ENCODE results near the gene STX3. TPM values are rescaled to one million over a fixed set of nuclear protein-coding genes. Genes with fewer than 3 reads are reported as not detected.

The STX3 gene
- total and polyA plus RNA-seq, 2 donors (not counting 1 experiment from before 2014, with no cell fraction given) = 7.6 to 16.6 TPM

DNA sequence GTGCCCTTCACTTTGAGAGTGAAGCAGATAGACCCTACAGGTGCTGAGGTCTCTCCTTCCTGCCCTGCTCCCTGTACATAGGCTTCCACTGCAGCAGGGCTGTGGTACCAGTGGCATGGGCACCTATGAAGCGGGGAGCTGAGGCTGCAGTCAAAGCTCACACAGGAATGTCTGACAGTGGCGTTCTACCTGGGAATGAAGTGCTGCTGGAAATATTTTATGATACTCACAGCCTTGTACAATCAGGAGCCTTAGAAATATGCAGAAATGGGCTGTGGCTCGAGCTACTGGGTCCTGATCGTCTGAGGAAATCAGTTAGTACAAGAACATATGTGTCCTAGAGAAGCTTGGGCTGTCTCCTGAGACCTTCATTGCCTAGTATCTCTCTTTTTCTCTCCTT lies 30.6 kb downstream of the STX3 start:
- H3K27ac Mint-ChIP-seq = no peak overlapping the region
- ChIA-PET CTCF (interaction anchor here (0.7 to 1.1 kb wide), 2 partner anchors 7 to 19 kb away, joined by 3 read pairs; no protein-coding TSS in a partner anchor), POLR2A (interaction anchor here (0.7 kb wide), 1 partner anchor 31 kb away, joined by 4 read pairs; the partner anchor contains the start of gene STX3)
- Histone ChIP-seq H2AFZ (ENCODE audit: insufficient read depth, low read depth, low read length, poor library complexity, severe bottlenecking) (no peak overlapping the region), H3K4me1 (ENCODE audit: control insufficient read depth in 2 of 2, insufficient read depth in 2 of 2, low read length in 2 of 2) (no peaks in the 10 kb centered on the region), H3K27ac (ENCODE audit: low read length in 2 of 2) (no peak overlapping the region), H3K36me3 (replicated peaks in 1 of 2; ENCODE audit: control extremely low read depth in 1 of 2, control insufficient read depth in 1 of 2, extremely low read depth in 1 of 2, insufficient read depth in 2 of 2, low read length in 1 of 2) (peaks cover 0 to 8% of the 10 kb centered on the region in 2 experiments), H3K27me3 (replicated peaks in 1 of 4; ENCODE audit: control extremely low read depth in 1 of 4, control insufficient read depth in 3 of 4, insufficient read depth in 4 of 4, low read length in 3 of 4) (no peaks in the 10 kb centered on the region), H4K20me1 (ENCODE audit: control insufficient read depth, insufficient read depth, low read length, poor library complexity, severe bottlenecking) (no peaks in the 10 kb centered on the region), H3K9me3 (ENCODE audit: control extremely low read depth in 1 of 3, control insufficient read depth in 2 of 3, insufficient read depth in 1 of 3, low read length in 2 of 3) (no peaks in the 10 kb centered on the region), H3K9ac (ENCODE audit: low read length) (no peak overlapping the region), H3K4me2 (replicated peaks; ENCODE audit: low read depth, low read length, poor library complexity, severe bottlenecking) (no peak overlapping the region), H3K4me3 (ENCODE audit: control extremely low read depth in 1 of 5, extremely low read depth in 1 of 5, insufficient read depth in 1 of 5, low read depth in 2 of 5, low read length in 4 of 5) (no peak overlapping the region), H3K79me2 (ENCODE audit: control insufficient read depth, insufficient read depth, low read length) (no peaks in the 10 kb centered on the region)
- no CpG with 5 or more reads among the region's 4 CpGs for WGBS (ENCODE audit: insufficient coverage)
- H3K27me3 Mint-ChIP-seq = no peaks in the 10 kb centered on the region
- no peak for TF ChIP-seq CTCF (IDR thresholded peaks at IDR 0.05)
- TF ChIP-seq EZH2 (IDR thresholded peaks at IDR 0.05; ENCODE audit: borderline replicate concordance, insufficient read depth, low read depth, low read length, poor library complexity, severe bottlenecking) = no peak
- no peaks in the 10 kb centered on the region for H3K9me3 Mint-ChIP-seq (ENCODE audit: insufficient read depth)
- DNase-seq (no peak), ATAC-seq (ENCODE audit: low read depth) (no peak)
- intact Hi-C loops (cut with micrococcal nuclease) = no loop called here
- peaks cover 3% of the 10 kb centered on the region for H3K4me1 Mint-ChIP-seq
- H3K4me3 Mint-ChIP-seq = no peak overlapping the region

GRCh38 chr11:59787255-59787588 lies 32.0 kb downstream of the STX3 start:
- H2AFZ ChIP-seq (ENCODE audit: insufficient read depth, low read depth, low read length, poor library complexity, severe bottlenecking) = no peak overlapping the region
- Mint-ChIP-seq H3K27ac (no peak overlapping the region), H3K4me3 (no peak overlapping the region), H3K27me3 (no peaks in the 10 kb centered on the region), H3K9me3 (ENCODE audit: insufficient read depth) (no peaks in the 10 kb centered on the region), H3K4me1 (peaks cover 3% of the 10 kb centered on the region)
- intact Hi-C loops (cut with micrococcal nuclease) = no loop called here
- H3K27me3 ChIP-seq (replicated peaks in 1 of 4; ENCODE audit: control extremely low read depth in 1 of 4, control insufficient read depth in 3 of 4, insufficient read depth in 4 of 4, low read length in 3 of 4) = no peaks in the 10 kb centered on the region
- no peaks in the 10 kb centered on the region for H3K4me1 ChIP-seq (ENCODE audit: control insufficient read depth in 2 of 2, insufficient read depth in 2 of 2, low read length in 2 of 2)
- ChIA-PET CTCF (interaction anchor here (1.3 kb wide), 1 partner anchor 33 kb away, joined by 3 read pairs; no protein-coding TSS in a partner anchor), POLR2A (no interaction called here)
- TF ChIP-seq EZH2 (IDR thresholded peaks at IDR 0.05; ENCODE audit: borderline replicate concordance, insufficient read depth, low read depth, low read length, poor library complexity, severe bottlenecking) (no peak), CTCF (IDR thresholded peaks at IDR 0.05) (no peak)
- 97% methylated on average over 4 of the region's 4 CpGs for WGBS (ENCODE audit: insufficient coverage)
- DNase-seq (no peak), ATAC-seq (ENCODE audit: low read depth) (no peak)
- no peak overlapping the region for H3K27ac ChIP-seq (ENCODE audit: low read length in 2 of 2)
- H3K79me2 ChIP-seq (ENCODE audit: control insufficient read depth, insufficient read depth, low read length) = no peaks in the 10 kb centered on the region
- no peak overlapping the region for H3K9ac ChIP-seq (ENCODE audit: low read length)
- H3K4me3 ChIP-seq (ENCODE audit: control extremely low read depth in 1 of 5, extremely low read depth in 1 of 5, insufficient read depth in 1 of 5, low read depth in 2 of 5, low read length in 4 of 5) = no peak overlapping the region
- peaks cover 0 to 10% of the 10 kb centered on the region in 2 experiments for H3K36me3 ChIP-seq (replicated peaks in 1 of 2; ENCODE audit: control extremely low read depth in 1 of 2, control insufficient read depth in 1 of 2, extremely low read depth in 1 of 2, insufficient read depth in 2 of 2, low read length in 1 of 2)
- H3K4me2 ChIP-seq (replicated peaks; ENCODE audit: low read depth, low read length, poor library complexity, severe bottlenecking) = no peak overlapping the region
- H4K20me1 ChIP-seq (ENCODE audit: control insufficient read depth, insufficient read depth, low read length, poor library complexity, severe bottlenecking) = no peaks in the 10 kb centered on the region
- no peaks in the 10 kb centered on the region for H3K9me3 ChIP-seq (ENCODE audit: control extremely low read depth in 1 of 3, control insufficient read depth in 2 of 3, insufficient read depth in 1 of 3, low read length in 2 of 3)

Data from B cell (primary cell).